GM12872 (cell line): Measurements from ENCODE around the gene HTR2A.

Experiments
- CTCF ChIP-seq: IDR thresholded peaks from 3 replicates; pipeline ENCODE4 v1.5.1; 2011; ENCODE audit warnings: low read depth, mild to moderate bottlenecking, low read length, moderate library complexity; ENCODE audit not compliant: insufficient read depth

The HTR2A gene

DNA sequence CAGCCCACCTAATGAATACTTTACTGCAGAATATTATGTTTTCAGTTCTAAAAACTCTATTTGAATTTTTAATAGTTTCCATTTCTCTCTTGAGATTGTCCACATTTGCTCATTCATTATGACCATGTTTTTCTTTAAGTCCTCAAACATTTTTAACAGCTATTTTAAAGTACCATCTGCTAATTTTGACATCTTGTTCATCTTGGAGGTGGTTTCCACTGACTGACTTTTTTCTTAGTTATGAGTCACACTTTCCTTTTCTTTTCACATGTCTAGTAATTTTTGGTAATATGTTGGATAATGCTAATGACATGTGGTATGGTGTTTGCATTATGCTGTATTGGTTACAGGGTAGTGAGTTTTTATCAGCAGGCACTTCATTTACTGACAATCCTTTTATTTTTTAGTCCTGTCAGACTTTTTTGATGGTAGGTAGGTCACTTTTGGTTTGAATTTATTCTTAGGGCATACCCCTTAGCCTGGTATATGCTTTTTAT, 84.5 kb downstream of the HTR2A start:
- no peak for TF ChIP-seq CTCF

DNA sequence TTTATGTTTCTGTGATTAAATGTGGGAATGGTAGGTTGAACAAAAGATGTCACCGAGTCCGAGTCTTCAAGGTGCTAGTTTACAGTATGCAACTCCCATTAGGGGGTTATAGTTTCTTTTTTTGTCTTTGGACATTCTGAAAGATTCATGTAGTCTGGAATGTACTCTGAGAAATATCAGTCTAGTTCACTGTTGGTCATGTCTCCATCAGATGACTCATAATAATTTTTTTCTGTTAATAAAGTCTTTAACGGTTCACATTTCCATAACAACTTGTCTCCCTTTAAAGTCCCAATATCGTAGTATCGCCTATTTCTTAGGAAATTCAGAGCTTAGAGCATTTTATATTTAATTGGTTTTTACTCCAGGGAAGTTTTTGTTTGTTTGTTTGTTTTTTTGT, 86.4 kb downstream of the HTR2A start:
- TF ChIP-seq CTCF, result no peak

- no peak for TF ChIP-seq CTCF
Observed at GRCh38 chr13:46804391-46804815, 92.5 kb downstream of the HTR2A start.

GRCh38 chr13:46803586-46803985, 93.3 kb downstream of the HTR2A start:
- TF ChIP-seq CTCF, result no peak

GRCh38 chr13:46801858-46802257, 95.0 kb downstream of the HTR2A start:
- no peak for TF ChIP-seq CTCF

DNA sequence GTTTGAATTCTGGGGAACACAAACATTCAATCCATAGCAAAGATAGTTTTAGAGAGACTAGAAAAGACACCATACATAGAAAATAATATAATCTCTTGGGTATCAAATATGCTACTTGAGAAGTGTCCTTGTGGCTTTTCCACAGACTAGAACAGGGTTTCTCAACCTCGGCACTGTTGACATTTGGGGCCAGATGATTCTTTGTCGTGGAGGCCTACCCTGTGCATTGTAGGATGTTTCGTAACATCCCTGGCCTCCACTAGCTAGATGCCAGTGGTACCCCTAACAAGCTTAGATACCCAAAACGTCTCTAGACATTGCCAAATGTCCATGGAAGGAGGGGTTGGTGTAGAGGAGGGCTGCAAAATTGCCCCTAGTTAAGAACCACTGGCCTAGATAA, 97.7 kb downstream of the HTR2A start:
- TF ChIP-seq CTCF, result no peak

DNA sequence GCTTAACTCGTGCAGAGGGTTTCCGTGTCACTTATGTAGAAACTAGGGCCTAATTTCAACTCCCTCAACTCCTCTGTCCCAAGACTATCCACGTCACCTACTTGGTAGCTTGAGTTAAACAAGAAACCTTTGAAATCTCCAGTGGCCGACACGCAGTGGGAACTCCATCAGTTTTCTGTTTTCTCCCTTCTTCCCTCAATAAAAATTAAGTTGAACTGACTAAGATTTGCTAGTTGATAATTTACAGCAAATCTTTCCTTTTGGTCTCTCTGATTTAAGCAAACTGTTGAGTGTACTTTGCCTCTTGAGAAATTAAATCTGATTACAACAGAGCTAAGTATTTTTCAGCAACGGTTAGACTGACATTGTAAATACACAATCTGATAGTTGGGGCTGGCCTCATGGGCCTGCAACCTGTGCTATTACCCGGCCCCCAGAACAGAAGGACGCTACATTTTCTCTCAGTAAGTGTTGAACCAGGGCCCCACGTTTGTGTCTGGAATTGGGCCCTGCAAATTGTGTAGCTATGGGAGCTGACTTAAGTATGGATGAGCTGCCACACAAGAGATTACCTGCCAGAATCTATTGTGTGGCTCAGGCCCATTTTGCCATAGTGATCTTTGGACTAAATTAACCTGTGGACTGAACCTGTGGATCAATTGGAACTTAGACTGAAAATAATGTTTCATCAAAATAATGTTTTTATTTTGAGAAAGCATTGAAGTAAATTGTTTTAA, 99.2 kb downstream of the HTR2A start:
- no peak for TF ChIP-seq CTCF
